A673 (cell line): Measurements from ENCODE around the gene ZNF746.

Experiments used
- EZH2 ChIP-seq: fragments of 200-600 bp; sonication (generic); IDR thresholded peaks from 2 replicates; pipeline ENCODE4 v1.6.1; 2017; ENCODE audit warnings: borderline replicate concordance, low read depth, mild to moderate bottlenecking, mixed read lengths, antibody characterized with exemption, low read length; ENCODE audit not compliant: poor library complexity, severe bottlenecking
- TF ChIP-seq, protein P1 (sequence below): fragments of 300-800, 200-600 bp; sonication (generic); conservative IDR thresholded peaks from 2 replicates; pipeline ENCODE4 v1.5.1; 2017; ENCODE audit warnings: low read depth, mild to moderate bottlenecking, antibody characterized with exemption, low read length, moderate library complexity, mixed read lengths

DNA sequence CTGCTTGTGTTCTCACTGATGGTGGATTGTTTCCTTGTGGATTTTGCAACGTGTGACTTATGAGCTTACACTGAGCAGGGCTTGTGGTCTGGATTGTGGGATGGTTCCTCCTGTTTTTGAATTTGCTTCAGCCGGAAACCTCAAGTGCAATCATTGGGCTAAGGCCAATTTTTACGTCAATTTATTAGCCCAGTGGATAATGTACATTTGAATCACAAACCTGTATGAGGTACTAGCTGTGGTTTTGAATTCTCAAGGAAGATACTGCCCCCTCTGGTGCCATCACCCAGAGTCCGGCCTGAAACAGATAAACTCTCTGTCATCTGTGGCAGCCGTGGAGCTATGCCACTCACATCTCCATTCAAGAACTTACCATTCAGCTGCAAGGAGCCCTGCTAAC lies 29.4 kb downstream of the ZNF746 start:
- TF ChIP-seq, protein P1, sequence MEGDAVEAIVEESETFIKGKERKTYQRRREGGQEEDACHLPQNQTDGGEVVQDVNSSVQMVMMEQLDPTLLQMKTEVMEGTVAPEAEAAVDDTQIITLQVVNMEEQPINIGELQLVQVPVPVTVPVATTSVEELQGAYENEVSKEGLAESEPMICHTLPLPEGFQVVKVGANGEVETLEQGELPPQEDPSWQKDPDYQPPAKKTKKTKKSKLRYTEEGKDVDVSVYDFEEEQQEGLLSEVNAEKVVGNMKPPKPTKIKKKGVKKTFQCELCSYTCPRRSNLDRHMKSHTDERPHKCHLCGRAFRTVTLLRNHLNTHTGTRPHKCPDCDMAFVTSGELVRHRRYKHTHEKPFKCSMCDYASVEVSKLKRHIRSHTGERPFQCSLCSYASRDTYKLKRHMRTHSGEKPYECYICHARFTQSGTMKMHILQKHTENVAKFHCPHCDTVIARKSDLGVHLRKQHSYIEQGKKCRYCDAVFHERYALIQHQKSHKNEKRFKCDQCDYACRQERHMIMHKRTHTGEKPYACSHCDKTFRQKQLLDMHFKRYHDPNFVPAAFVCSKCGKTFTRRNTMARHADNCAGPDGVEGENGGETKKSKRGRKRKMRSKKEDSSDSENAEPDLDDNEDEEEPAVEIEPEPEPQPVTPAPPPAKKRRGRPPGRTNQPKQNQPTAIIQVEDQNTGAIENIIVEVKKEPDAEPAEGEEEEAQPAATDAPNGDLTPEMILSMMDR, result no peak
- no peak for TF ChIP-seq EZH2
